GM06990 (cell line): ENCODE measurements around the gene HACD4.

ENCODE experiments used
- DNase-seq: peaks from one replicate; pipeline ENCODE4 v3.0.0-alpha.2; 2011; ENCODE audit not compliant: insufficient read length; ENCODE audit errors: extremely low read depth
- H3K27me3 ChIP-seq: replicated peaks from 2 replicates; pipeline ENCODE4 v1.6.0; 2011; ENCODE audit warnings: low read length; ENCODE audit not compliant: control insufficient read depth, insufficient read depth
- H3K36me3 ChIP-seq: 2 replicates; pipeline ENCODE4 v1.5.1; 2011; ENCODE audit warnings: low read length; ENCODE audit not compliant: control insufficient read depth, insufficient read depth
- H3K4me3 ChIP-seq: replicated peaks from 2 replicates; pipeline ENCODE4 v1.5.1; 2011; ENCODE audit warnings: low read depth, mild to moderate bottlenecking, control low read depth, low read length
- CTCF ChIP-seq: IDR thresholded peaks from 2 replicates; pipeline ENCODE4 v1.5.1; 2011; ENCODE audit warnings: low read length, control low read depth, mild to moderate bottlenecking, inconsistent platforms; ENCODE audit not compliant: insufficient read depth, poor library complexity, severe bottlenecking

Gene HACD4

GRCh38 chr9:20997503-20998076 lies 33.9 kb downstream of the HACD4 start:
- no peak for TF ChIP-seq CTCF
- H3K27me3 ChIP-seq = no peaks in the 10 kb centered on the region
- no peak overlapping the region for H3K4me3 ChIP-seq
- peak; percentile 22 for DNase-seq
- peaks cover 1% of the 10 kb centered on the region; the same call in 1 of the 2 replicates for H3K36me3 ChIP-seq

GRCh38 chr9:20996809-20997208 lies 34.6 kb downstream of the HACD4 start:
- H3K27me3 ChIP-seq = no peaks in the 10 kb centered on the region
- DNase-seq = peak; percentile 26
- H3K36me3 ChIP-seq = peaks cover 1% of the 10 kb centered on the region; the same call in 1 of the 2 replicates
- no peak for TF ChIP-seq CTCF
- H3K4me3 ChIP-seq = no peak overlapping the region

DNA sequence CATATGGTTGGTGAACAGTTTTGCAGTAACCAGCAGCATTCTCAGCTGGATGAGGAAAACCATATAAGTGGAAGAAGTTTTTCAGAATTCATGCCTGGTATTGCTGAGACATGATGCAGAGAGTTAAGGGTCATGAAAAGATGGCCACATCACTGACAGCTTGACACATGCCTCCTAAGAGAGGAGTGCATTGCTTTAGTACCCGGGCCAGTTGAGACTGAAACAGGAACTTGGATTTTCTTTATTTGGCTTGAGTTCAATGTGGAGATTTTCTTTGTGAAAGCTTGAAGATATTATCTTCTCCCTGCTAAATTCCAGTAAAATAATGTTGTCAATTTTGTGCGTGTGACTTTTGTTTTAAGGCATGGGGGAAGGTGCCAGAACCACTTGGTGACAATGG lies 35.8 kb downstream of the HACD4 start:
- Histone ChIP-seq H3K36me3 (peaks cover 3% of the 10 kb centered on the region; the same call in 1 of the 2 replicates), H3K4me3 (no peak overlapping the region), H3K27me3 (no peaks in the 10 kb centered on the region)
- DNase-seq = no peak
- TF ChIP-seq CTCF = no peak

DNA sequence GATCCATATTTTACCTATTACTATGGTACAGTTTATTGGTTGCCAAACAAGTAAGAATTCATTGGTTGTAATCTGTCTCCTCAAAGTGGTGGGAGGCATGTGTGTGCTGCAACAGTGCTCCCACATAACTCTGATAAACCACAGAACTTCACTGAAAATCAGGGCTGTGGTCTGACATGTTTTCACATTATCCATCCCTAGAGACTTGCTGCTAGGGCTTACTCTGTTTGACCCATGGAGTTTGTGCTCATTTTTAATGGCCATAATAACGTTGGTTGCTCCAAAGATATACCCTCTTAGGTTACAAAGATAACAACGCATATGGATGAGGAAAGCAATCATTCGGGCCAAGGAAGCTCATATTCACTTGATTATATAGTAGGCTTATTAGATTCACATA lies 37.0 kb downstream of the HACD4 start:
- Histone ChIP-seq H3K36me3 (peaks cover 8% of the 10 kb centered on the region), H3K4me3 (no peak overlapping the region), H3K27me3 (no peaks in the 10 kb centered on the region)
- no peak for DNase-seq
- TF ChIP-seq CTCF = no peak

- Histone ChIP-seq H3K27me3 (no peaks in the 10 kb centered on the region), H3K36me3 (peaks cover 8% of the 10 kb centered on the region), H3K4me3 (no peak overlapping the region)
- TF ChIP-seq CTCF = no peak
- no peak for DNase-seq
Observed at GRCh38 chr9:20990867-20991266, 40.6 kb downstream of the HACD4 start.

GRCh38 chr9:20989923-20990341 lies 41.5 kb downstream of the HACD4 start:
- TF ChIP-seq CTCF = no peak

More at GRCh38 chr9:20989923-20990341, 41.5 kb downstream of the HACD4 start:
- H3K4me3 ChIP-seq = no peak overlapping the region
- peaks cover 8% of the 10 kb centered on the region for H3K36me3 ChIP-seq
- no peak for DNase-seq
- no peaks in the 10 kb centered on the region for H3K27me3 ChIP-seq
